Stimulated activated CD4-positive, alpha-beta T cell treated with anti-CD3 and anti-CD28 coated beads, Interleukin-2, amount 100 ng/mL, for 48 hours (primary cell): Measurements from ENCODE around the gene SUPT16H.
"Not testable (repeated sequence)": the region's sequence is repeated elsewhere in the genome, so short reads cannot be mapped to it uniquely, and the experiment has no call there.

ENCODE experiments used
- DNase-seq, 2 donors: peaks; one replicate each; pipeline ENCODE4 v3.0.0-alpha.2; 2020

SUPT16H gene

GRCh38 chr14:21383848-21384493, at the start of gene SUPT16H:
TSS of gene SUPT16H (minus strand) at chr14:21384019. CDS start at chr14:21383927, 92 bp downstream.
- peak; percentile 89 to 92 for DNase-seq

GRCh38 chr14:21431126-21431525, 47.3 kb upstream of the SUPT16H start:
- no peak for DNase-seq

GRCh38 chr14:21428930-21429329, 45.1 kb upstream of the SUPT16H start:
- no peak for DNase-seq

- no peak for DNase-seq
Measured at GRCh38 chr14:21426692-21427091, 42.9 kb upstream of the SUPT16H start.

- no peak for DNase-seq
Measured at GRCh38 chr14:21419528-21419927, 35.7 kb upstream of the SUPT16H start.

GRCh38 chr14:21415329-21415728, 31.5 kb upstream of the SUPT16H start:
- DNase-seq, result no peak

GRCh38 chr14:21414137-21414631, 30.4 kb upstream of the SUPT16H start:
- DNase-seq, result no peak

GRCh38 chr14:21408147-21408546, 24.3 kb upstream of the SUPT16H start:
- DNase-seq, result no peak

GRCh38 chr14:21406213-21406612, 22.4 kb upstream of the SUPT16H start:
- DNase-seq, result no peak

GRCh38 chr14:21405097-21405496, 21.3 kb upstream of the SUPT16H start:
- no peak for DNase-seq

- no peak for DNase-seq
Measured at GRCh38 chr14:21399311-21399870, 15.6 kb upstream of the SUPT16H start.

- DNase-seq, result no peak
Measured at GRCh38 chr14:21398901-21399300, 15.1 kb upstream of the SUPT16H start.

GRCh38 chr14:21395450-21395849, 11.6 kb upstream of the SUPT16H start:
- DNase-seq, result no peak

- no peak for DNase-seq
Measured at GRCh38 chr14:21385188-21385904, 1.5 kb upstream of the SUPT16H start.

- DNase-seq, result no peak
Measured at GRCh38 chr14:21384494-21384851, 654 bp upstream of the SUPT16H start.

GRCh38 chr14:21382886-21383847, 652 bp downstream of the SUPT16H start:
- DNase-seq, result peak; percentile 45 to 46

- no peak for DNase-seq
Measured at GRCh38 chr14:21382095-21382494, 1.7 kb downstream of the SUPT16H start.

- DNase-seq, result no peak
Measured at GRCh38 chr14:21379338-21379737, 4.5 kb downstream of the SUPT16H start.

GRCh38 chr14:21373980-21374379, 9.8 kb downstream of the SUPT16H start:
- no peak for DNase-seq

- DNase-seq, result not testable (repeated sequence)
Measured at GRCh38 chr14:21372814-21373213, 11.0 kb downstream of the SUPT16H start.

- no peak for DNase-seq
Measured at GRCh38 chr14:21369949-21370679, 13.7 kb downstream of the SUPT16H start.

- DNase-seq, result no peak
Measured at GRCh38 chr14:21367582-21368144, 16.2 kb downstream of the SUPT16H start.
